ENCODE measurements around the gene TGFBR1.

- TF ChIP-seq CTCF (IDR thresholded peaks at IDR 0.05) (no peak), POLR2AphosphoS5 (IDR thresholded peaks at IDR 0.05) (no peak)
Measured at GRCh38 chr9:99087462-99087861, 17.5 kb upstream of the TGFBR1 start.
